Natural killer cell (primary cell): Measurements from ENCODE around the gene REX1BD. TPM values are rescaled to one million over a fixed set of nuclear protein-coding genes. Genes with fewer than 3 reads are reported as not detected.

Experiments used
- ATAC-seq, 3 donors: fragments of 150-1000 bp in 2 of 3; fragments of 200-7000 bp in 1 of 3; cut with Tn5 transposase; 1 replicate in 1 of 3; 2 replicates in 2 of 3; pipeline ENCODE4 v1.10.0; 2021; ENCODE audit warnings: mild to moderate bottlenecking in 2 of 3, moderate library complexity in 2 of 3
- DNase-seq, 2 donors: peaks; one replicate each; pipeline versions ENCODE4 v3.0.0 to v3.0.0-alpha.2; 2013 to 2021; ENCODE audit warnings: mixed read lengths in 1 of 2
- H3K27ac ChIP-seq: one replicate; pipeline ENCODE4 v1.5.1; 2013; ENCODE audit warnings: mild to moderate bottlenecking, low read length
- H3K27me3 ChIP-seq: one replicate; pipeline ENCODE4 v1.6.1; 2013; ENCODE audit warnings: low read length; ENCODE audit not compliant: control insufficient read depth, insufficient read depth
- H3K36me3 ChIP-seq: one replicate; pipeline ENCODE4 v1.6.1; 2013; ENCODE audit warnings: low read length; ENCODE audit not compliant: control insufficient read depth, insufficient read depth
- H3K4me1 ChIP-seq: one replicate; pipeline ENCODE4 v1.6.1; 2013; ENCODE audit warnings: low read length; ENCODE audit not compliant: control insufficient read depth, insufficient read depth
- H3K4me3 ChIP-seq: one replicate; pipeline ENCODE4 v1.5.1; 2013; ENCODE audit warnings: low read length
- H3K9me3 ChIP-seq: one replicate; pipeline ENCODE4 v1.6.1; 2013; ENCODE audit warnings: low read length; ENCODE audit not compliant: control insufficient read depth, insufficient read depth
- H3K27ac Mint-ChIP-seq, 2 donors: one replicate each; pipeline ENCODE4 v1.8.0; 2022; ENCODE audit warnings: mild to moderate bottlenecking in 2 of 2, mixed read lengths in 2 of 2, moderate library complexity in 1 of 2
- H3K27me3 Mint-ChIP-seq, 2 donors: one replicate each; pipeline ENCODE4 v1.8.0; 2022; ENCODE audit warnings: low read depth in 2 of 2, mixed read lengths in 2 of 2
- H3K36me3 Mint-ChIP-seq: one replicate; pipeline ENCODE4 v1.8.0; 2022; ENCODE audit warnings: mixed read lengths
- H3K4me1 Mint-ChIP-seq, 2 donors: one replicate each; pipeline ENCODE4 v1.8.0; 2022; ENCODE audit warnings: mixed read lengths in 2 of 2
- H3K4me3 Mint-ChIP-seq: one replicate; pipeline ENCODE4 v1.8.0; 2022; ENCODE audit warnings: mild to moderate bottlenecking, moderate library complexity, mixed read lengths
- H3K9me3 Mint-ChIP-seq, 2 donors: one replicate each; pipeline ENCODE4 v1.8.0; 2022; ENCODE audit warnings: mixed read lengths in 2 of 2
- CTCF ChIP-seq: fragments of 200-600 bp; IDR thresholded peaks from one replicate; pipeline ENCODE4 v1.8.0; 2022; ENCODE audit warnings: antibody characterized with exemption
- WGBS: methylation state at CpG from one replicate; pipeline ENCODE4 v1.1.7; 2013; ENCODE audit warnings: missing lambda C conversion rate; ENCODE audit not compliant: insufficient coverage; 5-methylcytosine and 5-hydroxymethylcytosine counted together
- intact Hi-C: fragments of 100-400 bp; cut with micrococcal nuclease; formaldehyde crosslinking; loops from one replicate; pipeline ENCODE4 v1.14.2; 2022
- total RNA-seq, 4 donors: library from RNA; stranded (reverse); fragments of 120-200 nt in 1 of 4; gene quantifications; one replicate each; pipeline versions ENCODE4 v1.2.3 to v1.2.4, GENCODE V29; 2013 to 2022

The REX1BD gene
- total RNA-seq, 3 donors from 2014 or later (not counting 1 experiment from before 2014, with no cell fraction given): 80.6 to 86.9 (median 85.3) TPM

GRCh38 chr19:18616023-18616422 is 27.4 kb downstream of the REX1BD start:
- TF ChIP-seq CTCF: no peak
- H3K36me3 Mint-ChIP-seq: no peaks in the 10 kb centered on the region

GRCh38 chr19:18617562-18617961 is 29.0 kb downstream of the REX1BD start:
- ATAC-seq (no peak), DNase-seq (no peak)
- H3K9me3 ChIP-seq: no peaks in the 10 kb centered on the region
- H3K27me3 ChIP-seq: peaks cover 22% of the 10 kb centered on the region
- intact Hi-C loops: no loop called here
- no peaks in the 10 kb centered on the region for H3K36me3 ChIP-seq
- Mint-ChIP-seq H3K9me3 (no peaks in the 10 kb centered on the region), H3K27me3 (peaks cover 14 to 28% of the 10 kb centered on the region in 2 donors), H3K4me1 (peaks cover 0 to 10% of the 10 kb centered on the region in 2 donors), H3K36me3 (no peaks in the 10 kb centered on the region), H3K4me3 (no peak overlapping the region), H3K27ac (no peak overlapping the region)
- TF ChIP-seq CTCF: no peak
- peaks cover 7% of the 10 kb centered on the region for H3K4me1 ChIP-seq
- H3K4me3 ChIP-seq: no peak overlapping the region
- no peak overlapping the region for H3K27ac ChIP-seq

More at GRCh38 chr19:18616023-18616422, 27.4 kb downstream of the REX1BD start:
- peaks cover 2 to 21% of the 10 kb centered on the region in 2 donors for H3K4me1 Mint-ChIP-seq
- peaks cover 18 to 39% of the 10 kb centered on the region in 2 donors for H3K27me3 Mint-ChIP-seq
- H3K9me3 ChIP-seq: no peaks in the 10 kb centered on the region
- intact Hi-C loops: no loop called here
- no peaks in the 10 kb centered on the region for H3K36me3 ChIP-seq
- ATAC-seq: no peak
- H3K27me3 ChIP-seq: peaks cover 34% of the 10 kb centered on the region
- no peak overlapping the region for H3K27ac ChIP-seq
- H3K27ac Mint-ChIP-seq: no peak overlapping the region
- H3K9me3 Mint-ChIP-seq: no peaks in the 10 kb centered on the region
- DNase-seq: no peak
- no peak overlapping the region for H3K4me3 ChIP-seq
- 86% methylated on average over 2 of the region's 3 CpGs for WGBS
- H3K4me3 Mint-ChIP-seq: no peak overlapping the region
- peaks cover 19% of the 10 kb centered on the region for H3K4me1 ChIP-seq

- Mint-ChIP-seq H3K27ac (no peak overlapping the region), H3K4me3 (no peak overlapping the region), H3K27me3 (peaks cover 14 to 27% of the 10 kb centered on the region in 2 donors), H3K9me3 (no peaks in the 10 kb centered on the region), H3K36me3 (no peaks in the 10 kb centered on the region), H3K4me1 (peaks cover 0 to 8% of the 10 kb centered on the region in 2 donors)
- Histone ChIP-seq H3K9me3 (no peaks in the 10 kb centered on the region), H3K27ac (no peak overlapping the region), H3K4me1 (peaks cover 3% of the 10 kb centered on the region), H3K27me3 (peaks cover 20% of the 10 kb centered on the region), H3K4me3 (no peak overlapping the region), H3K36me3 (no peaks in the 10 kb centered on the region)
- ATAC-seq: no peak
- intact Hi-C loops: no loop called here
- DNase-seq: no peak
- no peak for TF ChIP-seq CTCF
- WGBS: 96% methylated on average over 12 of the region's 13 CpGs
Observed at GRCh38 chr19:18618236-18618635, 29.6 kb downstream of the REX1BD start.

GRCh38 chr19:18620311-18620710 is 31.7 kb downstream of the REX1BD start:
- Mint-ChIP-seq H3K4me3 (no peak overlapping the region), H3K36me3 (no peaks in the 10 kb centered on the region), H3K27ac (no peak overlapping the region), H3K4me1 (no peaks in the 10 kb centered on the region), H3K9me3 (no peaks in the 10 kb centered on the region), H3K27me3 (peaks cover 3 to 8% of the 10 kb centered on the region in 2 donors)
- H3K4me3 ChIP-seq: no peak overlapping the region
- DNase-seq: no peak
- no peak overlapping the region for H3K27ac ChIP-seq
- no peaks in the 10 kb centered on the region for H3K36me3 ChIP-seq
- peaks cover 10% of the 10 kb centered on the region for H3K27me3 ChIP-seq
- intact Hi-C loops: no loop called here
- no peaks in the 10 kb centered on the region for H3K9me3 ChIP-seq
- 94% methylated on average over 10 of the region's 10 CpGs for WGBS
- ATAC-seq: no peak
- TF ChIP-seq CTCF: no peak
- H3K4me1 ChIP-seq: no peaks in the 10 kb centered on the region
